HCT116 (cell line): Measurements from ENCODE around the gene SMAD9. TPM values are rescaled to one million over a fixed set of nuclear protein-coding genes. Genes with fewer than 3 reads are reported as not detected.

Experiments used
- ATAC-seq: fragments of 200-7000 bp; cut with Tn5 transposase; 2 replicates; pipeline ENCODE4 v1.9.1; 2020; ENCODE audit warnings: mild to moderate bottlenecking, moderate library complexity
- BruUV-seq: library from RNA; stranded (reverse); fragments of 400-500 nt; replicated peaks from 2 replicates; lab custom pipeline; 2021; lab: Mats Ljungman, UMichigan
- CTCF ChIA-PET: fragments of 300-600 bp; sonication (Branson Sonifier 250); formaldehyde crosslinking; loops from one replicate; lab custom pipeline; 2021; ENCODE audit warnings: antibody characterized with exemption; lab: Charles Lee
- POLR2A ChIA-PET: fragments of 300-600, 350-600 bp; sonication (Branson Sonifier 250); formaldehyde crosslinking; loops from one replicate; lab custom pipeline; 2021; ENCODE audit warnings: antibody characterized with exemption; lab: Charles Lee
- RAD21 ChIA-PET, 2 experiments: fragments of 300-600 bp; sonication (Branson Sonifier 250); formaldehyde crosslinking; loops; one replicate each; lab custom pipeline; 2023; ENCODE audit warnings: low total read pairs in 2 of 2; ENCODE audit not compliant: uncharacterized antibody in 2 of 2, unreplicated experiment in 2 of 2, low non-redundant PET in 1 of 2; lab: Charles Lee
- DNase-seq: peaks from one replicate; pipeline ENCODE4 v3.0.0-alpha.2; 2010; ENCODE audit warnings: low read depth, low spot score
- H2AFZ ChIP-seq: fragments of 200-600 bp; shearing (Covaris generic), sonication (generic); 2 replicates; pipeline ENCODE4 v1.6.1; 2017; ENCODE audit warnings: low read depth, mixed run types, mixed read lengths, antibody characterized with exemption, low read length; ENCODE audit not compliant: poor library complexity, severe bottlenecking
- H3K27ac ChIP-seq: 2 replicates; pipeline ENCODE4 v1.5.1; 2012; ENCODE audit warnings: low read depth, low read length
- H3K27me3 ChIP-seq: fragments of 200-600 bp; sonication (generic); 2 replicates; pipeline ENCODE4 v1.6.1; 2016; ENCODE audit warnings: mixed run types, low read length, mixed read lengths; ENCODE audit not compliant: insufficient read depth
- H3K36me3 ChIP-seq, 2 experiments: fragments of 200-500 bp in 1 of 2; fragments of 200-600 bp in 1 of 2; sonication (Bioruptor generic) in 1 of 2; sonication (generic) in 1 of 2; 2 replicates each; pipeline versions ENCODE4 v1.5.1 to v1.6.1; 2014 to 2016; ENCODE audit warnings: low read length in 2 of 2, inconsistent platforms in 1 of 2, mixed read lengths in 1 of 2, mixed run types in 1 of 2; ENCODE audit not compliant: insufficient read depth in 2 of 2, control insufficient read depth in 1 of 2
- H3K4me1 ChIP-seq, 2 experiments: fragments of 200-600 bp in 1 of 2; sonication (generic) in 1 of 2; 2 replicates each; pipeline versions ENCODE4 v1.5.1 to v1.6.1; 2012 to 2017; ENCODE audit warnings: low read length in 2 of 2, inconsistent platforms in 1 of 2, mild to moderate bottlenecking in 1 of 2, mixed read lengths in 1 of 2, mixed run types in 1 of 2, moderate library complexity in 1 of 2; ENCODE audit not compliant: insufficient read depth in 2 of 2, control insufficient read depth in 1 of 2
- H3K4me2 ChIP-seq: fragments of 200-600 bp; sonication (generic); 2 replicates; pipeline ENCODE4 v1.6.1; 2017; ENCODE audit warnings: mixed run types, low read length, mixed read lengths
- H3K4me3 ChIP-seq, 2 experiments: fragments of 200-600 bp in 1 of 2; sonication (generic) in 1 of 2; replicated peaks in 1 of 2; 2 replicates each; pipeline ENCODE4 v1.5.1; 2011 to 2016; ENCODE audit warnings: low read length in 2 of 2, control low read depth in 1 of 2, low read depth in 1 of 2, mild to moderate bottlenecking in 1 of 2, mixed read lengths in 1 of 2, mixed run types in 1 of 2
- H3K79me2 ChIP-seq: fragments of 200-600 bp; sonication (generic); 2 replicates; pipeline ENCODE4 v1.6.1; 2017; ENCODE audit warnings: mild to moderate bottlenecking, mixed run types, low read length, moderate library complexity, mixed read lengths; ENCODE audit not compliant: insufficient read depth
- H3K9ac ChIP-seq: fragments of 200-600 bp; sonication (generic); 2 replicates; pipeline ENCODE4 v1.6.1; 2016; ENCODE audit warnings: low read length, mixed read lengths
- H3K9me2 ChIP-seq: fragments of 200-600 bp; sonication (generic), shearing (Covaris generic); 2 replicates; pipeline ENCODE4 v1.6.1; 2017; ENCODE audit warnings: mixed run types, mild to moderate bottlenecking, moderate library complexity; ENCODE audit not compliant: insufficient read depth
- H3K9me3 ChIP-seq, 2 experiments: fragments of 200-500 bp in 1 of 2; fragments of 200-600 bp in 1 of 2; sonication (Bioruptor generic) in 1 of 2; sonication (generic) in 1 of 2; 2 replicates each; pipeline ENCODE4 v1.6.1; 2014 to 2017; ENCODE audit warnings: low read length in 2 of 2, mixed read lengths in 2 of 2, inconsistent platforms in 1 of 2, low read depth in 1 of 2, mild to moderate bottlenecking in 1 of 2, mixed run types in 1 of 2, moderate library complexity in 1 of 2; ENCODE audit not compliant: control insufficient read depth in 1 of 2, insufficient read depth in 1 of 2
- H4K20me1 ChIP-seq: fragments of 200-600 bp; sonication (generic), shearing (Covaris generic); 2 replicates; pipeline ENCODE4 v1.6.1; 2017; ENCODE audit warnings: mixed run types, mild to moderate bottlenecking, moderate library complexity; ENCODE audit not compliant: insufficient read depth
- CTCF ChIP-seq, 3 experiments: fragments of 200-600 bp in 1 of 3; sonication (generic) in 1 of 3; IDR thresholded peaks in 2 of 3; conservative IDR thresholded peaks in 1 of 3; 2 replicates each; pipeline ENCODE4 v1.5.1; 2012 to 2017; ENCODE audit warnings: low read depth in 2 of 3, low read length in 2 of 3, antibody characterized with exemption in 1 of 3, borderline replicate concordance in 1 of 3, control low read depth in 1 of 3, mild to moderate bottlenecking in 1 of 3, mixed read lengths in 1 of 3, mixed run types in 1 of 3, moderate library complexity in 1 of 3; ENCODE audit not compliant: insufficient read depth in 1 of 3
- ELF1 ChIP-seq: IDR thresholded peaks from 2 replicates; pipeline ENCODE4 v1.6.1; 2012; ENCODE audit warnings: low read depth, borderline replicate concordance
- JUND ChIP-seq: IDR thresholded peaks from 2 replicates; pipeline ENCODE4 v1.6.1; 2012
- POLR2A ChIP-seq: IDR thresholded peaks from 2 replicates; pipeline ENCODE4 v1.7.0; 2011; ENCODE audit warnings: borderline replicate concordance; ENCODE audit not compliant: insufficient read depth, insufficient read length; ENCODE audit errors: extremely low read depth
- POLR2AphosphoS5 ChIP-seq: IDR thresholded peaks from 2 replicates; pipeline ENCODE4 v1.6.1; 2011; ENCODE audit warnings: mild to moderate bottlenecking, low read depth, low read length, moderate library complexity
- SRF ChIP-seq: IDR thresholded peaks from 2 replicates; pipeline ENCODE4 v1.6.1; 2012; ENCODE audit warnings: low read depth
- TCF7L2 ChIP-seq: IDR thresholded peaks from 2 replicates; pipeline ENCODE4 v1.7.0; 2011; ENCODE audit warnings: borderline replicate concordance, inconsistent platforms; ENCODE audit not compliant: insufficient read depth, insufficient read length; ENCODE audit errors: extremely low read depth
- ZFX ChIP-seq: fragments of 450-650 bp; IDR thresholded peaks from 2 replicates; pipeline ENCODE4 v1.6.1; 2017
- intact Hi-C: fragments of 100-400 bp; cut with micrococcal nuclease; formaldehyde crosslinking; loops from 2 replicates; pipeline ENCODE4 v1.10.0; 2022
- total RNA-seq: library from RNA; stranded (reverse); gene quantifications from one replicate; pipeline ENCODE4 v1.2.1, GENCODE V29; 2021; ENCODE audit not compliant: unreplicated experiment
- TF ChIP-seq, protein P1 (sequence below): IDR thresholded peaks from 2 replicates; pipeline ENCODE4 v1.6.1; 2012; ENCODE audit warnings: low read depth
- TF ChIP-seq, protein P2 (sequence below): IDR thresholded peaks from 2 replicates; pipeline ENCODE4 v1.6.1; 2012

SMAD9 gene
- total RNA-seq, 1 experiment from 2014 or later, result 4.3 TPM

GRCh38 chr13:36959456-36960116 is 39.5 kb upstream of the SMAD9 start:
- H2AFZ ChIP-seq, result no peak overlapping the region
- ATAC-seq, result no peak
- no peak overlapping the region for H3K27ac ChIP-seq
- TF ChIP-seq JUND (no peak), SRF (no peak), POLR2A (no peak), ZFX (no peak), TCF7L2 (no peak), POLR2AphosphoS5 (no peak), CTCF (IDR thresholded peaks at IDR 0.05 in 2 of 3, conservative IDR thresholded peaks at IDR 0.05 in 1 of 3; ENCODE audit: borderline replicate concordance in 1 of 3, insufficient read depth in 1 of 3, low read depth in 2 of 3, low read length in 2 of 3) (no peak), ELF1 (no peak)
- TF ChIP-seq, protein P1, sequence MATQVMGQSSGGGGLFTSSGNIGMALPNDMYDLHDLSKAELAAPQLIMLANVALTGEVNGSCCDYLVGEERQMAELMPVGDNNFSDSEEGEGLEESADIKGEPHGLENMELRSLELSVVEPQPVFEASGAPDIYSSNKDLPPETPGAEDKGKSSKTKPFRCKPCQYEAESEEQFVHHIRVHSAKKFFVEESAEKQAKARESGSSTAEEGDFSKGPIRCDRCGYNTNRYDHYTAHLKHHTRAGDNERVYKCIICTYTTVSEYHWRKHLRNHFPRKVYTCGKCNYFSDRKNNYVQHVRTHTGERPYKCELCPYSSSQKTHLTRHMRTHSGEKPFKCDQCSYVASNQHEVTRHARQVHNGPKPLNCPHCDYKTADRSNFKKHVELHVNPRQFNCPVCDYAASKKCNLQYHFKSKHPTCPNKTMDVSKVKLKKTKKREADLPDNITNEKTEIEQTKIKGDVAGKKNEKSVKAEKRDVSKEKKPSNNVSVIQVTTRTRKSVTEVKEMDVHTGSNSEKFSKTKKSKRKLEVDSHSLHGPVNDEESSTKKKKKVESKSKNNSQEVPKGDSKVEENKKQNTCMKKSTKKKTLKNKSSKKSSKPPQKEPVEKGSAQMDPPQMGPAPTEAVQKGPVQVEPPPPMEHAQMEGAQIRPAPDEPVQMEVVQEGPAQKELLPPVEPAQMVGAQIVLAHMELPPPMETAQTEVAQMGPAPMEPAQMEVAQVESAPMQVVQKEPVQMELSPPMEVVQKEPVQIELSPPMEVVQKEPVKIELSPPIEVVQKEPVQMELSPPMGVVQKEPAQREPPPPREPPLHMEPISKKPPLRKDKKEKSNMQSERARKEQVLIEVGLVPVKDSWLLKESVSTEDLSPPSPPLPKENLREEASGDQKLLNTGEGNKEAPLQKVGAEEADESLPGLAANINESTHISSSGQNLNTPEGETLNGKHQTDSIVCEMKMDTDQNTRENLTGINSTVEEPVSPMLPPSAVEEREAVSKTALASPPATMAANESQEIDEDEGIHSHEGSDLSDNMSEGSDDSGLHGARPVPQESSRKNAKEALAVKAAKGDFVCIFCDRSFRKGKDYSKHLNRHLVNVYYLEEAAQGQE, result no peak
- TF ChIP-seq, protein P2, sequence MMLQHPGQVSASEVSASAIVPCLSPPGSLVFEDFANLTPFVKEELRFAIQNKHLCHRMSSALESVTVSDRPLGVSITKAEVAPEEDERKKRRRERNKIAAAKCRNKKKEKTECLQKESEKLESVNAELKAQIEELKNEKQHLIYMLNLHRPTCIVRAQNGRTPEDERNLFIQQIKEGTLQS, result no peak
- TF ChIP-seq, all 23 proteins: peak for 0
- H3K4me3 ChIP-seq, result no peak overlapping the region
- no peak overlapping the region for H3K4me2 ChIP-seq
- H3K36me3 ChIP-seq, result peaks cover 8 to 23% of the 10 kb centered on the region in 2 experiments
- H3K4me1 ChIP-seq, result no peaks in the 10 kb centered on the region
- POLR2A ChIA-PET, result no interaction called here
- intact Hi-C loops, result no loop called here
- H3K79me2 ChIP-seq, result no peaks in the 10 kb centered on the region; the same call in 1 of the 2 replicates
- no peaks in the 10 kb centered on the region for H3K9me3 ChIP-seq
- no TSS peak for BruUV-seq
- no peaks in the 10 kb centered on the region for H3K27me3 ChIP-seq
- H4K20me1 ChIP-seq, result no peaks in the 10 kb centered on the region
- no peak overlapping the region for H3K9ac ChIP-seq
- RAD21 ChIA-PET, result no interaction called here
- no peak for DNase-seq
- H3K9me2 ChIP-seq, result no peaks in the 10 kb centered on the region
- CTCF ChIA-PET, result no interaction called here
